ENCODE measurements around the gene PDSS1. TPM values are rescaled to one million over a fixed set of nuclear protein-coding genes. Genes with fewer than 3 reads are reported as not detected.

PDSS1 gene
- total and polyA plus RNA-seq, 2 donors: 30.5 to 31.5 TPM

GRCh38 chr10:26725837-26726727 is 28.6 kb downstream of the PDSS1 start:
- 71% methylated on average over 8 of the region's 8 CpGs for WGBS
- Histone ChIP-seq H3K36me3 (ENCODE audit: control insufficient read depth in 2 of 2, insufficient read depth in 2 of 2, low read length in 1 of 2) (peaks cover 50 to 73% of the 10 kb centered on the region in 2 donors), H3K27ac (ENCODE audit: low read depth in 1 of 2, low read length in 1 of 2) (no peak overlapping the region), H3K9me3 (ENCODE audit: control insufficient read depth in 2 of 2, insufficient read depth in 1 of 2, low read length in 1 of 2) (no peaks in the 10 kb centered on the region), H3K4me3 (ENCODE audit: low read length in 2 of 2) (no peak overlapping the region), H3K4me1 (ENCODE audit: control insufficient read depth in 2 of 2, insufficient read depth in 2 of 2, low read length in 2 of 2) (no peaks in the 10 kb centered on the region), H3K27me3 (ENCODE audit: control insufficient read depth in 2 of 2, insufficient read depth in 1 of 2, low read length in 1 of 2) (no peaks in the 10 kb centered on the region)
- DNase-seq (ENCODE audit: low read depth in 6 of 9, low spot score in 9 of 9): peak; percentile 8 to 67 (median 52)

- H3K27me3 ChIP-seq (ENCODE audit: control insufficient read depth in 2 of 2, insufficient read depth in 1 of 2, low read length in 1 of 2): no peaks in the 10 kb centered on the region
- peaks cover 50 to 76% of the 10 kb centered on the region in 2 donors for H3K36me3 ChIP-seq (ENCODE audit: control insufficient read depth in 2 of 2, insufficient read depth in 2 of 2, low read length in 1 of 2)
- 98% methylated on average over 1 of the region's 1 CpG for WGBS
Observed at GRCh38 chr10:26727005-26727404, 29.5 kb downstream of the PDSS1 start.

GRCh38 chr10:26728957-26729356 is 31.5 kb downstream of the PDSS1 start:
- WGBS: 98% methylated on average over 7 of the region's 7 CpGs
- Histone ChIP-seq H3K36me3 (ENCODE audit: control insufficient read depth in 2 of 2, insufficient read depth in 2 of 2, low read length in 1 of 2) (peaks cover 59 to 84% of the 10 kb centered on the region in 2 donors), H3K4me1 (ENCODE audit: control insufficient read depth in 2 of 2, insufficient read depth in 2 of 2, low read length in 2 of 2) (no peaks in the 10 kb centered on the region)

More at GRCh38 chr10:26727005-26727404, 29.5 kb downstream of the PDSS1 start:
- Histone ChIP-seq H3K27ac (ENCODE audit: low read depth in 1 of 2, low read length in 1 of 2) (no peak overlapping the region), H3K4me1 (ENCODE audit: control insufficient read depth in 2 of 2, insufficient read depth in 2 of 2, low read length in 2 of 2) (no peaks in the 10 kb centered on the region), H3K4me3 (ENCODE audit: low read length in 2 of 2) (no peak overlapping the region), H3K9me3 (ENCODE audit: control insufficient read depth in 2 of 2, insufficient read depth in 1 of 2, low read length in 1 of 2) (no peaks in the 10 kb centered on the region)
- DNase-seq (ENCODE audit: low read depth in 6 of 9, low spot score in 9 of 9): no peak

GRCh38 chr10:26729395-26729794 is 31.9 kb downstream of the PDSS1 start:
- Histone ChIP-seq H3K9me3 (ENCODE audit: control insufficient read depth in 2 of 2, insufficient read depth in 1 of 2, low read length in 1 of 2) (no peaks in the 10 kb centered on the region), H3K4me3 (ENCODE audit: low read length in 2 of 2) (no peak overlapping the region), H3K27ac (ENCODE audit: low read depth in 1 of 2, low read length in 1 of 2) (no peak overlapping the region), H3K27me3 (ENCODE audit: control insufficient read depth in 2 of 2, insufficient read depth in 1 of 2, low read length in 1 of 2) (no peaks in the 10 kb centered on the region), H3K36me3 (ENCODE audit: control insufficient read depth in 2 of 2, insufficient read depth in 2 of 2, low read length in 1 of 2) (peaks cover 60 to 86% of the 10 kb centered on the region in 2 donors), H3K4me1 (ENCODE audit: control insufficient read depth in 2 of 2, insufficient read depth in 2 of 2, low read length in 2 of 2) (no peaks in the 10 kb centered on the region)
- WGBS: 97% methylated on average over 4 of the region's 4 CpGs
- no peak for DNase-seq (ENCODE audit: low read depth in 6 of 9, low spot score in 9 of 9)

More at GRCh38 chr10:26728957-26729356, 31.5 kb downstream of the PDSS1 start:
- Histone ChIP-seq H3K27me3 (ENCODE audit: control insufficient read depth in 2 of 2, insufficient read depth in 1 of 2, low read length in 1 of 2) (no peaks in the 10 kb centered on the region), H3K9me3 (ENCODE audit: control insufficient read depth in 2 of 2, insufficient read depth in 1 of 2, low read length in 1 of 2) (no peaks in the 10 kb centered on the region), H3K4me3 (ENCODE audit: low read length in 2 of 2) (no peak overlapping the region), H3K27ac (ENCODE audit: low read depth in 1 of 2, low read length in 1 of 2) (no peak overlapping the region)
- no peak for DNase-seq (ENCODE audit: low read depth in 6 of 9, low spot score in 9 of 9)

- Histone ChIP-seq H3K9me3 (ENCODE audit: control insufficient read depth in 2 of 2, insufficient read depth in 1 of 2, low read length in 1 of 2) (no peaks in the 10 kb centered on the region), H3K4me1 (ENCODE audit: control insufficient read depth in 2 of 2, insufficient read depth in 2 of 2, low read length in 2 of 2) (no peaks in the 10 kb centered on the region), H3K27ac (ENCODE audit: low read depth in 1 of 2, low read length in 1 of 2) (peak overlapping the region in 1 of 2 donors; percentile 42), H3K4me3 (ENCODE audit: low read length in 2 of 2) (no peak overlapping the region), H3K27me3 (ENCODE audit: control insufficient read depth in 2 of 2, insufficient read depth in 1 of 2, low read length in 1 of 2) (no peaks in the 10 kb centered on the region), H3K36me3 (ENCODE audit: control insufficient read depth in 2 of 2, insufficient read depth in 2 of 2, low read length in 1 of 2) (peaks cover 63 to 87% of the 10 kb centered on the region in 2 donors)
- no peak for DNase-seq (ENCODE audit: low read depth in 6 of 9, low spot score in 9 of 9)
- WGBS: 93% methylated on average over 2 of the region's 2 CpGs
Observed at GRCh38 chr10:26730552-26730951, 33.1 kb downstream of the PDSS1 start.

GRCh38 chr10:26733750-26734568 is 36.5 kb downstream of the PDSS1 start:
- Histone ChIP-seq H3K36me3 (ENCODE audit: control insufficient read depth in 2 of 2, insufficient read depth in 2 of 2, low read length in 1 of 2) (peaks cover 65 to 85% of the 10 kb centered on the region in 2 donors), H3K27ac (ENCODE audit: low read depth in 1 of 2, low read length in 1 of 2) (no peak overlapping the region), H3K27me3 (ENCODE audit: control insufficient read depth in 2 of 2, insufficient read depth in 1 of 2, low read length in 1 of 2) (no peaks in the 10 kb centered on the region), H3K4me1 (ENCODE audit: control insufficient read depth in 2 of 2, insufficient read depth in 2 of 2, low read length in 2 of 2) (no peaks in the 10 kb centered on the region), H3K9me3 (ENCODE audit: control insufficient read depth in 2 of 2, insufficient read depth in 1 of 2, low read length in 1 of 2) (no peaks in the 10 kb centered on the region), H3K4me3 (ENCODE audit: low read length in 2 of 2) (no peak overlapping the region)
- WGBS: 96% methylated on average over 14 of the region's 14 CpGs
- DNase-seq (ENCODE audit: low read depth in 6 of 9, low spot score in 9 of 9): no peak

- 96% methylated on average over 4 of the region's 4 CpGs for WGBS
- H3K36me3 ChIP-seq (ENCODE audit: control insufficient read depth in 2 of 2, insufficient read depth in 2 of 2, low read length in 1 of 2): peaks cover 65 to 87% of the 10 kb centered on the region in 2 donors
- H3K9me3 ChIP-seq (ENCODE audit: control insufficient read depth in 2 of 2, insufficient read depth in 1 of 2, low read length in 1 of 2): no peaks in the 10 kb centered on the region
- DNase-seq (ENCODE audit: low read depth in 6 of 9, low spot score in 9 of 9): no peak
- H3K27me3 ChIP-seq (ENCODE audit: control insufficient read depth in 2 of 2, insufficient read depth in 1 of 2, low read length in 1 of 2): no peaks in the 10 kb centered on the region
- no peaks in the 10 kb centered on the region for H3K4me1 ChIP-seq (ENCODE audit: control insufficient read depth in 2 of 2, insufficient read depth in 2 of 2, low read length in 2 of 2)
- H3K4me3 ChIP-seq (ENCODE audit: low read length in 2 of 2): no peak overlapping the region
- no peak overlapping the region for H3K27ac ChIP-seq (ENCODE audit: low read depth in 1 of 2, low read length in 1 of 2)
Observed at GRCh38 chr10:26735435-26735834, 37.9 kb downstream of the PDSS1 start.

GRCh38 chr10:26737730-26738129 is 40.2 kb downstream of the PDSS1 start:
- no peaks in the 10 kb centered on the region for H3K9me3 ChIP-seq (ENCODE audit: control insufficient read depth in 2 of 2, insufficient read depth in 1 of 2, low read length in 1 of 2)
- H3K36me3 ChIP-seq (ENCODE audit: control insufficient read depth in 2 of 2, insufficient read depth in 2 of 2, low read length in 1 of 2): peaks cover 58 to 85% of the 10 kb centered on the region in 2 donors
- 82% methylated on average over 1 of the region's 1 CpG for WGBS
- H3K27me3 ChIP-seq (ENCODE audit: control insufficient read depth in 2 of 2, insufficient read depth in 1 of 2, low read length in 1 of 2): no peaks in the 10 kb centered on the region
- no peaks in the 10 kb centered on the region for H3K4me1 ChIP-seq (ENCODE audit: control insufficient read depth in 2 of 2, insufficient read depth in 2 of 2, low read length in 2 of 2)
- DNase-seq (ENCODE audit: low read depth in 6 of 9, low spot score in 9 of 9): peak in 2 of 9 donors; percentile 3 to 35
- H3K4me3 ChIP-seq (ENCODE audit: low read length in 2 of 2): no peak overlapping the region
- H3K27ac ChIP-seq (ENCODE audit: low read depth in 1 of 2, low read length in 1 of 2): no peak overlapping the region

Data from thymus (tissue), 11 donors.